Kidney tubule cell (primary cell): ENCODE results near the gene LAMC1.
"Not testable (repeated sequence)": the region's sequence is repeated elsewhere in the genome, so short reads cannot be mapped to it uniquely, and the experiment has no call there.

ENCODE experiments used
- DNase-seq: peaks from one replicate; pipeline ENCODE4 v3.0.0-alpha.2; 2018; ENCODE audit warnings: low spot score

Gene LAMC1

DNA sequence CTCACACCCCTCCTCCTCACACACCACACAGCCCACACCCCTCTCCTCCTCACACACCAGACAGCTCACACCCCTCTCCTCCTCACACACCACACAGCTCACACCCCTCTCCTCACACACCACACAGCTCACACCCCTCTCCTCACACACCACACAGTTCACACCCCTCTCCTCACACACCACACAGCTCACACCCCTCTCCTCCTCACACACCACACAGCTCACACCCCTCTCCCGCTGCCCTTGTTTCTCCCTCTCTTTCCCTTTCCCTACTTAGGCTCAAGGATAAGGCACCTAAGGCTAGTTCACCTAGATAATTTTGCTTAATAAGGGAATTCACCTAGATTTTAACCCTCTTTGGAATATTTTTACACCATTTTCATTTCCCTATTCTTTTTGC, 126.8 kb downstream of the LAMC1 start:
- not testable (repeated sequence) for DNase-seq

GRCh38 chr1:183150445-183150844, 127.2 kb downstream of the LAMC1 start:
- DNase-seq, result no peak

DNA sequence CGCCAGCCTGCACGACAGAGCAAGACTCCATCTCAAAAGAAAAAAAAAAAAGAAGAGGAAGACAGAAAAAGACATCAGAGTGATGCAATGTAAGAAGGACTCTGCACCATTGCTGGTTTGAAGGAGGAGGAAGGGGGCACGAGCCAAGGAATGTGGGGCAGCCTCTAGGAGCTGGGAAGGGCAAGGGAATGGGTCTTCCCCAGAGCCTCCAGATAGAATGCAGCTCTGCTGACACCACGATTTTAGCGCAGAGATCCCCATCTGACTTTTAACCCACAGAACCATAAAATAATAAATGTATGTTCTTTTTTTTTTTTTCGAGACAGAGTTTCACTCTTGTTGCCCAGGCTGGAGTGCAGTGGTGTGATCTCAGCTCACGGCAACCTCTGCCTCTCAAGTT, 129.0 kb downstream of the LAMC1 start:
- no peak for DNase-seq

DNA sequence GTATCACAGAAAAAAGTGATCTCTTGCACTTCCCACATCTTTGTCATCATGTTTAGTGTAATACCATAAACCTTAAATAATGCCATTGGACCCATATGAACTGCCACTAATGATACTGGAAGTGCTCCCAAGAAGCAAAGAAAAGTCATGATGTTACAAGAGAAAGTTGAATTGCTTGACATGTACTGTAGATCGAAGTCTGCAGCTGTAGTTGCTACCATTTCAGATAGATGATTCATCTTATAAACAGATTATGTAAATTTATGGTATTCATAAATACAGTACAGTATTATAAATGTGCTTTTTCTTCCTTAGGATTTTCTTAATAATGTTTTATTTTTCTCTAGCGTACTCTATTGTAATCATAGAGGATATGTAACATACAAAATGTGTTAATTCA, 132.7 kb downstream of the LAMC1 start:
- no peak for DNase-seq

- peak; percentile 97 for DNase-seq
Observed at GRCh38 chr1:183159960-183160359, 136.7 kb downstream of the LAMC1 start.

DNA sequence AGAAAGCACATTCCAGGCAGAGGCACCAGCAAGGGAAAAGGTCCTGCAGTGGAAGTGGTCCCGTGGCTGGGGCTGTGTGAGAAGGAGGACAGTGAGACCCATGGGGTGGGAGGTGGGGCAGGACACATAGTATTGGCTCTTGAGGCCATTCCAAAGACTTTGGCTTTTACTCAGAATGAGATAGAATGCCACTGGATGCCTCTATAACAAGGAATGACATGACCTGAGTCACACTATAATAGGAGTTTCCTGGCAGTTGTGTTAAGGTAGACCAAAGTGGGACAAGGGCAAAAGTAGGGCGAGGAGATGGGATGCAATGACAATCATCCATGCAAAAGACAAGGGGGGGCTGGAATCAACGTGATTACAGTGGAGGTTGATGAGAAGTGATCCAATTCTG, 138.2 kb downstream of the LAMC1 start:
- DNase-seq, result peak; percentile 63

- peak; percentile 96 for DNase-seq
Observed at GRCh38 chr1:183163316-183163715, 140.1 kb downstream of the LAMC1 start.

DNA sequence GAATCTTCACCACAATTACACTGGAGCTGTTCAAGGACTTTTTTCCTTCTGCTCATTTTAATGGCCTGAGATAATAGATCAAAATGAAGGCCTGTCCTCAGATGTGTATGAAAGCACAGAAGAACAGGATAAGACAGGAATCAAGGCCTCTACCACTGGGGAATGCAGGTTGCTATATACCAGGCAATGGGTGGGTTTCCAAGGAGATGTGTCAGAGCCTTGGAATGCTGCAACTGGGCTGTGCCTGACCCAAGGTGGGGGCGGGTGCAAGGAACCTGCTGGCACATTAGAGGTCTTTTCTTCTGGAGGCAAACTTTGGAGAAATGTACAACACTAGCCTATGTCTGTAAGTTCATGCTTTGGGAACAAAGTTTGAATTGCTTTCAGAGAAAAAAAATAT, 141.1 kb downstream of the LAMC1 start:
- DNase-seq, result peak; percentile 98

- peak; percentile 94 for DNase-seq
Observed at GRCh38 chr1:183164963-183165362, 141.7 kb downstream of the LAMC1 start.

GRCh38 chr1:183165456-183165855, 142.2 kb downstream of the LAMC1 start:
- DNase-seq, result peak; percentile 67

DNA sequence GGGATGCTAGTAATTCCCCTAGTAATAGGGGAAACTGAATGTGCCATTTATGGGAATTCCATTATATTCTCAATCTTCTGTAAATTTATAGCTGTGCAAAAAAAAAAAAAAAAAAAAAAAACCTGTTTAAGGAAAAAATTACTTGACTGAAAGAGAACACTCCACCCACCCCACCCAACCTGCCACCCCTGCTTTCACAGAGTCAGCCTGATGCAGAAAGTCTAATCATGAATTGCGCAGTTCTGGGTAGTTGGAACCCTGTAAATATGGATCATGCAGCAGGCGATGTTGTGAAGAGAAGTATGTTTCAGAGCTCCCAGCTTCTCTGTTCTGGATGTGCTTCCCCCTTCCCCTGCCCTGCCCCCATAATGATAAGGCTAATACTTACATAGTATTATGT, 143.2 kb downstream of the LAMC1 start:
- no peak for DNase-seq

- DNase-seq, result no peak
Observed at GRCh38 chr1:183167676-183168075, 144.5 kb downstream of the LAMC1 start.

GRCh38 chr1:183168308-183168707, 145.1 kb downstream of the LAMC1 start:
- no peak for DNase-seq

DNA sequence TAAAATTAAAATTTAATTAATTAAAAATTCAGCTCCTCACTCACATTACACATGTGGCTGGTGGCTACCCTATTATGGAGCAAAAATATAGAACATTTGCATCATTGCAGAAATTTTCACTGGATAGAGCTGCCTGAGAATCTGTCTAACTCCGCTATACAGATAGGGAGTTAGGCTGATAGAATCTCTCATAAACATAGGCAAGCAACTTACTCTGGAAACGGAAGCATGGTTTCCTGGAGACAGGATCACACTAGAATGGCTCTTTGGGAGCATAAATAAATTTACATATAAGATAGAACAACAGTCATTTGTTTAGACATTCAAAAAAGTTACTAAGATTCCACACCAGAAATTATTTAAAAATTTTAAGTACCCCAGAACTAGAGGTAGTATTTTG, 150.6 kb downstream of the LAMC1 start:
- no peak for DNase-seq

- no peak for DNase-seq
Observed at GRCh38 chr1:183175631-183176030, 152.4 kb downstream of the LAMC1 start.

- no peak for DNase-seq
Observed at GRCh38 chr1:183178545-183178944, 155.3 kb downstream of the LAMC1 start.

GRCh38 chr1:183179033-183179432, 155.8 kb downstream of the LAMC1 start:
- no peak for DNase-seq

GRCh38 chr1:183180218-183180617, 157.0 kb downstream of the LAMC1 start:
- peak; percentile 95 for DNase-seq

DNA sequence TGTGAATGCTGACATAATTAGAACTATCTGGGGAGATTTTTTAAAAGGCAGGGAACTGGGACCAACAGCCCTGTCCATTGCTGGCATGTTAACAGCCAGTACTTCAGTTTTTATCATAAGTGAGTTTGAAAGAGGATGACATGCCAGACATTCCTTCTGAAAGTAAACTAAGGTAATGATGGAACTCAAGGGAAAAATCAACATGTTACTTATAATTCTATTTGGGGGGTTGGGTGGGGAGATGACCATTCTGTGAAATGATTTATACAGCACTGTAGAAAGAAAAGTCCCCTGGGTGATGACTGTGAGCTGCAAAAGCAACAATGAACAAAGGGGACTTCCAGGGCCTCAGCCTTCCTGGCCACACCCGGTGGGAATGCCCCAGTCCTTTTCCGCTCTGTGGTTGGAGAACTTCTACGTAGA, 157.4 kb downstream of the LAMC1 start:
- peak; percentile 98 for DNase-seq

DNA sequence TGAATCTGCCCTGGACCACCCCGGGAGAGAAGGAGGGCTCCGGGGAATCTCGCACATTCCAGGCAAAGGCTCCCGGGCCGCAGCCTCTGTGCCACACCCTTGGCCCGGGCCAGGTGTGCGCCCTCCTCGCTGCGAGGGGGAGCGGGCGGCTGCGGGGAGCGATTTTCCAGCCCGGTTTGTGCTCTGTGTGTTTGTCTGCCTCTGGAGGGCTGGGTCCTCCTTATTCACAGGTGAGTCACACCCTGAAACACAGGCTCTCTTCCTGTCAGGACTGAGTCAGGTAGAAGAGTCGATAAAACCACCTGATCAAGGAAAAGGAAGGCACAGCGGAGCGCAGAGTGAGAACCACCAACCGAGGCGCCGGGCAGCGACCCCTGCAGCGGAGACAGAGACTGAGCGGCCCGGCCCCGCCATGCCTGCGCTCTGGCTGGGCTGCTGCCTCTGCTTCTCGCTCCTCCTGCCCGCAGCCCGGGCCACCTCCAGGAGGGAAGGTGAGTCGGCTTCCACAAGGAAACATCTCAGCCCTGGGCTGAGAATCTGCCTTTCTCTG, 162.8 kb downstream of the LAMC1 start, which contains the start of gene LAMC2:
Gene LAMC2 (plus strand): TSS at position 324 of the 550 bp plus-strand sequence. CDS start 89 bp downstream, at position 413.
- peak; percentile 99 for DNase-seq

GRCh38 chr1:183186841-183187240, 163.6 kb downstream of the LAMC1 start:
- peak; percentile 41 for DNase-seq

DNA sequence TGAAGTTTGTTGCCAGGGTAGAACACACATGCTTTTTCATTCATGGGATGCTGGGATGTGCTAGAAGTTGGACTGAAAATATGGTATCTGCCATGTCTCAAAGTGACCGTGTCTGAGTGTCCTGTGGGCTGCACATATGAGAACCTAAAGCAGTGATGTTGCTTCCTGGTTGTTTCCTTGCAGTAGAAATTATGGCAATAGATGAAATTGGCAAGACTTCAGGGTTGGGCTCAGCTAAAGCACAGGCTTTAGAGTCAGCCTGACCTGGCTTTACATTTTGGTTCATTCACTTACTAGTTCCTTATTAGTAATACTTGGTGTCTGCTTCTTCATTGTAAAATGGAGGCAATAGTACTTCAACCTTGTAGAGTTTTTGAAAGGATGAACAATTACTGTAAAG, 165.0 kb downstream of the LAMC1 start:
- DNase-seq, result peak; percentile 26

DNA sequence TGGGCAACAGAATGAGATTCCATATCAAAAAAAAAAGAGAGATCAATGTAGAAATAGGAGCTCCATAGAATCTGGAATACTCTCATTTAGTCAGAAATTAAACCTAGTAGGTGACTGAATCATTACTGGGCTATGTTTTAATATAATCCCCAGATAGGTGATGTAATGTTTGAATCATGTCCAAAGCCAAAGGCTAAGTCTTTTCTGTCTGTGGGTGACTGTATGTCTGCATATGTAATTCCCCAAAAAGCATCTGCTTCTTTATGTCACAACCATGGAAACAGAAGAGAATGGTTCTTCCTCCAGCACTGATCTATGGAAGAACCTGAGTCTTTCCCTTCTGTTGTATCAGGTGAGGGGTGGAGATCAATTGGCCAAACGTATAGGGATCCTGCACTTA, 168.6 kb downstream of the LAMC1 start:
- DNase-seq, result peak; percentile 92

GRCh38 chr1:183193963-183194525, 170.8 kb downstream of the LAMC1 start:
- no peak for DNase-seq
